D721Med (cell line): Measurements from ENCODE around the gene TPSD1.

Experiments
- DNase-seq: peaks from one replicate; pipeline ENCODE4 v3.0.0; 2011; ENCODE audit warnings: low spot score; ENCODE audit not compliant: insufficient read length
- FAIRE-seq: peaks from 2 replicates; lab custom pipeline; 2011; peaks lifted over from hg19 to GRCh38; lab: Jason Lieb, UNC
- CTCF ChIP-seq: IDR thresholded peaks from 2 replicates; pipeline ENCODE4 v1.5.1; 2012; ENCODE audit warnings: mild to moderate bottlenecking, control low read depth; ENCODE audit not compliant: insufficient read depth; ENCODE audit errors: missing control alignments

TPSD1 gene

GRCh38 chr16:1216681-1217400 lies 39.0 kb upstream of the TPSD1 start:
- FAIRE-seq (no peak), DNase-seq (no peak)
- TF ChIP-seq CTCF = no peak

GRCh38 chr16:1217526-1217925 lies 38.3 kb upstream of the TPSD1 start:
- DNase-seq (no peak), FAIRE-seq (no peak)
- no peak for TF ChIP-seq CTCF

- TF ChIP-seq CTCF = no peak
- DNase-seq (no peak), FAIRE-seq (no peak)
These were observed 37.6 kb upstream of the TPSD1 start for GRCh38 chr16:1218061-1218929.

- TF ChIP-seq CTCF = no peak
- FAIRE-seq = no peak
These were observed 36.8 kb upstream of the TPSD1 start for GRCh38 chr16:1218930-1219611.

GRCh38 chr16:1220098-1220728 lies 35.7 kb upstream of the TPSD1 start:
- TF ChIP-seq CTCF = no peak
- DNase-seq (no peak), FAIRE-seq (no peak)

More at GRCh38 chr16:1218930-1219611, 36.8 kb upstream of the TPSD1 start:
- no peak for DNase-seq

GRCh38 chr16:1220841-1221627 lies 34.8 kb upstream of the TPSD1 start:
- FAIRE-seq (no peak), DNase-seq (no peak)
- no peak for TF ChIP-seq CTCF
